Measurements from ENCODE around the gene ATP13A3. TPM values are rescaled to one million over a fixed set of nuclear protein-coding genes. Genes with fewer than 3 reads are reported as not detected.

ATP13A3 gene
- total and polyA plus RNA-seq, 2 donors (not counting 1 experiment from before 2014, with no cell fraction given), result 6.1 to 61.1 TPM

DNA sequence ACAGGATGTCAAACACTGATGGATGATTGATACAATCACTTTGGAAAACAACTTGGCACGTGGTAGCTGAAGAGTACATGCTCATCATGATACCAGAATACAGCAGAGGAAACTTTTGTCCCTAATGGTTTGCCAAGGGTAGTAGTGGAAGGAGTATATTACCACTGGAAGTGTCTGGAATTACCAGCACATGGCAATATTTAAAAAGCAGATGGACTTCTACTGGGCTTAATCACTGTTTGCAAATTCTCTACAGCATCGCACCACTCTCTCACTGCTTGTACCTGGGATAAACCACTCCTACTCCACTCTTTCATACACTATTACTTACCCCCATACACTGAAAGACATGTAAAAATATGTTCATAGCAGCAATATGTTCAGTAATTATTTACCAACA, 68.1 kb downstream of the ATP13A3 start:
- H3K27ac ChIP-seq (ENCODE audit: low read length in 2 of 2), result no peak overlapping the region
- no peaks in the 10 kb centered on the region for H3K79me2 ChIP-seq (ENCODE audit: control insufficient read depth, insufficient read depth, low read length)
- no peak overlapping the region for H3K9ac ChIP-seq (ENCODE audit: low read length)
- ChIA-PET POLR2A (no interaction called here), CTCF (no interaction called here)
- H3K4me3 Mint-ChIP-seq, result no peak overlapping the region
- ATAC-seq (ENCODE audit: low read depth) (no peak), DNase-seq (no peak)
- H3K9me3 Mint-ChIP-seq (ENCODE audit: insufficient read depth), result no peaks in the 10 kb centered on the region
- no peaks in the 10 kb centered on the region for H3K4me1 ChIP-seq (ENCODE audit: control insufficient read depth in 2 of 2, insufficient read depth in 2 of 2, low read length in 2 of 2)
- WGBS (ENCODE audit: insufficient coverage), result 100% methylated on average over 1 of the region's 2 CpGs
- TF ChIP-seq EZH2 (IDR thresholded peaks at IDR 0.05; ENCODE audit: borderline replicate concordance, insufficient read depth, low read depth, low read length, poor library complexity, severe bottlenecking), result no peak
- no peak for TF ChIP-seq CTCF (IDR thresholded peaks at IDR 0.05)
- intact Hi-C loops (cut with micrococcal nuclease), result no loop called here
- H3K4me2 ChIP-seq (replicated peaks; ENCODE audit: low read depth, low read length, poor library complexity, severe bottlenecking), result no peak overlapping the region
- no peaks in the 10 kb centered on the region for H3K9me3 ChIP-seq (ENCODE audit: control extremely low read depth in 1 of 3, control insufficient read depth in 2 of 3, insufficient read depth in 1 of 3, low read length in 2 of 3)
- H3K27me3 ChIP-seq (replicated peaks in 1 of 4; ENCODE audit: control extremely low read depth in 1 of 4, control insufficient read depth in 3 of 4, insufficient read depth in 4 of 4, low read length in 3 of 4), result no peaks in the 10 kb centered on the region
- H3K4me3 ChIP-seq (ENCODE audit: control extremely low read depth in 1 of 5, extremely low read depth in 1 of 5, insufficient read depth in 1 of 5, low read depth in 2 of 5, low read length in 4 of 5), result no peak overlapping the region
- H3K4me1 Mint-ChIP-seq, result no peaks in the 10 kb centered on the region
- no peak overlapping the region for H3K27ac Mint-ChIP-seq
- H2AFZ ChIP-seq (ENCODE audit: insufficient read depth, low read depth, low read length, poor library complexity, severe bottlenecking), result no peak overlapping the region
- no peaks in the 10 kb centered on the region for H4K20me1 ChIP-seq (ENCODE audit: control insufficient read depth, insufficient read depth, low read length, poor library complexity, severe bottlenecking)
- no peaks in the 10 kb centered on the region for H3K27me3 Mint-ChIP-seq
- peaks cover 6% of the 10 kb centered on the region in 2 experiments for H3K36me3 ChIP-seq (replicated peaks in 1 of 2; ENCODE audit: control extremely low read depth in 1 of 2, control insufficient read depth in 1 of 2, extremely low read depth in 1 of 2, insufficient read depth in 2 of 2, low read length in 1 of 2)

- no peak for DNase-seq
- Mint-ChIP-seq H3K9me3 (ENCODE audit: insufficient read depth) (no peaks in the 10 kb centered on the region), H3K4me1 (no peaks in the 10 kb centered on the region), H3K4me3 (no peak overlapping the region), H3K27me3 (no peaks in the 10 kb centered on the region), H3K27ac (no peak overlapping the region)
- intact Hi-C loops (cut with micrococcal nuclease), result loop anchor here (10.0 kb wide), 2 partner anchors 1593 to 1843 kb away; no protein-coding TSS in a partner anchor
- Histone ChIP-seq H3K9me3 (ENCODE audit: control extremely low read depth in 1 of 3, control insufficient read depth in 2 of 3, insufficient read depth in 1 of 3, low read length in 2 of 3) (no peaks in the 10 kb centered on the region), H3K4me1 (ENCODE audit: control insufficient read depth in 2 of 2, insufficient read depth in 2 of 2, low read length in 2 of 2) (no peaks in the 10 kb centered on the region), H2AFZ (ENCODE audit: insufficient read depth, low read depth, low read length, poor library complexity, severe bottlenecking) (no peak overlapping the region), H3K79me2 (ENCODE audit: control insufficient read depth, insufficient read depth, low read length) (no peaks in the 10 kb centered on the region), H3K9ac (ENCODE audit: low read length) (no peak overlapping the region), H3K4me3 (ENCODE audit: control extremely low read depth in 1 of 5, extremely low read depth in 1 of 5, insufficient read depth in 1 of 5, low read depth in 2 of 5, low read length in 4 of 5) (no peak overlapping the region), H3K27me3 (replicated peaks in 1 of 4; ENCODE audit: control extremely low read depth in 1 of 4, control insufficient read depth in 3 of 4, insufficient read depth in 4 of 4, low read length in 3 of 4) (no peaks in the 10 kb centered on the region), H3K36me3 (replicated peaks in 1 of 2; ENCODE audit: control extremely low read depth in 1 of 2, control insufficient read depth in 1 of 2, extremely low read depth in 1 of 2, insufficient read depth in 2 of 2, low read length in 1 of 2) (peaks cover 5 to 15% of the 10 kb centered on the region in 2 experiments), H3K4me2 (replicated peaks; ENCODE audit: low read depth, low read length, poor library complexity, severe bottlenecking) (no peak overlapping the region), H3K27ac (ENCODE audit: low read length in 2 of 2) (no peak overlapping the region), H4K20me1 (ENCODE audit: control insufficient read depth, insufficient read depth, low read length, poor library complexity, severe bottlenecking) (no peaks in the 10 kb centered on the region)
- ATAC-seq (ENCODE audit: low read depth), result no peak
- ChIA-PET POLR2A (no interaction called here), CTCF (interaction anchor here (1.0 to 2.7 kb wide), 11 partner anchors 9 to 77 kb away, joined by 3 to 7 read pairs (median 4); partner anchors contain the start of gene GP5)
- WGBS (ENCODE audit: insufficient coverage), result no CpG with 5 or more reads among the region's 7 CpGs
- TF ChIP-seq EZH2 (IDR thresholded peaks at IDR 0.05; ENCODE audit: borderline replicate concordance, insufficient read depth, low read depth, low read length, poor library complexity, severe bottlenecking), result no peak
- no peak for TF ChIP-seq CTCF (IDR thresholded peaks at IDR 0.05)
Measured at GRCh38 chr3:194407423-194407822, 79.4 kb downstream of the ATP13A3 start.

Measured in B cell (primary cell).